SK-N-SH (cell line): ENCODE data around the gene ARL9. TPM values are rescaled to one million over a fixed set of nuclear protein-coding genes. Genes with fewer than 3 reads are reported as not detected.

Experiments used
- CTCF ChIA-PET: fragments of 300-600, 350-600 bp; formaldehyde crosslinking; extraction: SDS; loops from one replicate; lab custom pipeline; 2021; lab: Yijun Ruan, JAX
- POLR2A ChIA-PET: fragments of 350-600 bp; sonication (Branson Sonifier 250); formaldehyde crosslinking; extraction: SDS; loops from one replicate; lab custom pipeline; 2020; ENCODE audit warnings: antibody characterized with exemption, inconsistent platforms; lab: Yijun Ruan, JAX
- DNase-seq: peaks from one replicate; pipeline ENCODE4 v3.0.0; 2012
- H2AFZ ChIP-seq: fragments of 200-600 bp; sonication (generic); 2 replicates; pipeline ENCODE4 v1.8.1; 2016; ENCODE audit warnings: antibody characterized with exemption, mild to moderate bottlenecking, low read depth
- H3F3A ChIP-seq: fragments of 200-600 bp; sonication (generic); replicated peaks from 2 replicates; pipeline ENCODE3; 2016; ENCODE audit warnings: antibody characterized with exemption, mild to moderate bottlenecking; ENCODE audit not compliant: insufficient read depth
- H3K27ac ChIP-seq, 2 experiments: fragments of 200-500 bp in 1 of 2; fragments of 200-600 bp in 1 of 2; sonication (Bioruptor generic) in 1 of 2; sonication (generic), shearing (Covaris generic) in 1 of 2; 2 replicates each; pipeline versions ENCODE4 v1.5.1 to v1.6.1; 2014 to 2016; ENCODE audit warnings: low read depth in 2 of 2, inconsistent platforms in 1 of 2, low read length in 1 of 2, mild to moderate bottlenecking in 1 of 2, mixed read lengths in 1 of 2
- H3K27me3 ChIP-seq: fragments of 200-600 bp; sonication (generic), shearing (Covaris generic); 2 replicates; pipeline ENCODE4 v1.6.1; 2016; ENCODE audit warnings: mixed run types; ENCODE audit not compliant: insufficient read depth
- H3K36me3 ChIP-seq, 2 experiments: fragments of 200-500 bp in 1 of 2; fragments of 200-600 bp in 1 of 2; sonication (Bioruptor generic) in 1 of 2; sonication (generic) in 1 of 2; replicated peaks in 1 of 2; 2 replicates each; pipeline versions ENCODE3 to v1.5.1; 2014 to 2016; ENCODE audit warnings: low read length in 1 of 2, mild to moderate bottlenecking in 1 of 2; ENCODE audit not compliant: insufficient read depth in 2 of 2, control insufficient read depth in 1 of 2
- H3K4me1 ChIP-seq, 2 experiments: fragments of 200-500 bp in 1 of 2; fragments of 200-600 bp in 1 of 2; sonication (Bioruptor generic) in 1 of 2; sonication (generic), shearing (Covaris generic) in 1 of 2; 2 replicates each; pipeline versions ENCODE4 v1.5.1 to v1.6.1; 2014 to 2016; ENCODE audit warnings: low read depth in 1 of 2, low read length in 1 of 2, mixed run types in 1 of 2; ENCODE audit not compliant: insufficient read depth in 2 of 2, control insufficient read depth in 1 of 2
- H3K4me2 ChIP-seq: fragments of 200-600 bp; sonication (generic), shearing (Covaris generic); 2 replicates; pipeline ENCODE4 v1.6.1; 2017; ENCODE audit warnings: mixed run types
- H3K4me3 ChIP-seq, 2 experiments: fragments of 200-500 bp in 1 of 2; fragments of 200-600 bp in 1 of 2; sonication (Bioruptor generic) in 1 of 2; sonication (generic), shearing (Covaris generic) in 1 of 2; 2 replicates each; pipeline versions ENCODE4 v1.5.1 to v1.8.1; 2014 to 2016; ENCODE audit warnings: low read depth in 2 of 2, inconsistent platforms in 1 of 2, low read length in 1 of 2, mild to moderate bottlenecking in 1 of 2, mixed read lengths in 1 of 2, moderate library complexity in 1 of 2
- H3K79me2 ChIP-seq: fragments of 200-600 bp; sonication (generic); 2 replicates; pipeline ENCODE4 v1.8.1; 2017; ENCODE audit warnings: mild to moderate bottlenecking; ENCODE audit not compliant: insufficient read depth
- H3K9ac ChIP-seq: fragments of 200-600 bp; sonication (generic); 2 replicates; pipeline ENCODE4 v1.6.1; 2017; ENCODE audit warnings: mixed run types
- H3K9me2 ChIP-seq: fragments of 200-600 bp; sonication (generic); 2 replicates; pipeline ENCODE4 v1.6.1; 2017; ENCODE audit warnings: mixed run types
- H3K9me3 ChIP-seq: fragments of 200-600 bp; sonication (generic); 2 replicates; pipeline ENCODE4 v1.6.1; 2017; ENCODE audit warnings: mixed run types, mild to moderate bottlenecking, moderate library complexity
- H4K20me1 ChIP-seq: fragments of 200-600 bp; sonication (generic); 2 replicates; pipeline ENCODE4 v1.6.1; 2017; ENCODE audit warnings: mild to moderate bottlenecking, mixed run types; ENCODE audit not compliant: insufficient read depth
- CHD2 ChIP-seq: fragments of 150-350 bp; IDR thresholded peaks from 2 replicates; pipeline ENCODE4 v1.6.1; 2018; ENCODE audit warnings: low read length; ENCODE audit not compliant: partially characterized antibody
- EP300 ChIP-seq, 2 experiments: IDR thresholded peaks; 2 replicates each; pipeline versions ENCODE4 v1.4.0 to v1.6.1; 2012; ENCODE audit warnings: borderline replicate concordance in 1 of 2, low read depth in 1 of 2, low read length in 1 of 2
- FOSL2 ChIP-seq: IDR thresholded peaks from 2 replicates; pipeline ENCODE4 v1.4.0; 2012; ENCODE audit warnings: low read depth, mild to moderate bottlenecking, moderate library complexity, borderline replicate concordance
- FOXM1 ChIP-seq: IDR thresholded peaks from 2 replicates; pipeline ENCODE4 v1.4.0; 2012; ENCODE audit warnings: low read depth, mild to moderate bottlenecking
- GABPA ChIP-seq: IDR thresholded peaks from 2 replicates; pipeline ENCODE4 v1.4.0; 2012; ENCODE audit warnings: low read depth, mild to moderate bottlenecking
- GATA2 ChIP-seq: sonication (generic); formaldehyde crosslinking; IDR thresholded peaks from 2 replicates; pipeline ENCODE4 v1.5.0; 2020; ENCODE audit warnings: mild to moderate bottlenecking, missing genetic modification reagents
- NRF1 ChIP-seq: IDR thresholded peaks from 2 replicates; pipeline ENCODE4 v1.6.1; 2012; ENCODE audit warnings: low read depth, mild to moderate bottlenecking, low read length
- RAD21 ChIP-seq: IDR thresholded peaks from 2 replicates; pipeline ENCODE4 v1.6.1; 2012; ENCODE audit warnings: mild to moderate bottlenecking, low read length
- RCOR1 ChIP-seq: fragments of 150-350 bp; IDR thresholded peaks from 2 replicates; pipeline ENCODE4 v1.6.1; 2017; ENCODE audit warnings: antibody characterized with exemption, low read length
- RXRA ChIP-seq: IDR thresholded peaks from 2 replicates; pipeline ENCODE4 v1.4.0; 2012; ENCODE audit warnings: low read depth, mild to moderate bottlenecking, borderline replicate concordance
- SMC3 ChIP-seq: IDR thresholded peaks from 2 replicates; pipeline ENCODE4 v1.6.1; 2012; ENCODE audit warnings: low read depth, low read length, improper control_type of control experiment
- TAF1 ChIP-seq: IDR thresholded peaks from 2 replicates; pipeline ENCODE4 v1.6.1; 2012; ENCODE audit warnings: low read depth, mild to moderate bottlenecking, low read length, moderate library complexity, borderline replicate concordance
- TCF12 ChIP-seq: IDR thresholded peaks from 2 replicates; pipeline ENCODE4 v1.4.0; 2012
- YY1 ChIP-seq: IDR thresholded peaks from 2 replicates; pipeline ENCODE4 v1.4.0; 2012; ENCODE audit warnings: low read depth, mild to moderate bottlenecking
- WGBS: methylation state at CpG from one replicate; pipeline ENCODE4 v1.1.6; 2017; ENCODE audit warnings: low lambda C conversion rate; 5-methylcytosine and 5-hydroxymethylcytosine counted together
- polyA plus RNA-seq, 3 experiments: library from polyadenylated mRNA; depleted of rRNA; stranded (reverse); fragments of >200 nt; gene quantifications; 2 replicates each; pipeline ENCODE4 v1.2.3, GENCODE V29; 2012
- TF ChIP-seq, protein P1 (sequence below): IDR thresholded peaks from 2 replicates; pipeline ENCODE4; 2012
- TF ChIP-seq, protein P2 (sequence below): fragments of 150-350 bp; IDR thresholded peaks from 2 replicates; pipeline ENCODE4 v1.6.1; 2016; ENCODE audit warnings: mild to moderate bottlenecking, low read depth, low read length
- TF ChIP-seq, protein P3 (sequence below): IDR thresholded peaks from 2 replicates; pipeline ENCODE4 v1.4.0; 2012; ENCODE audit warnings: low read depth, borderline replicate concordance
- TF ChIP-seq, protein P4 (sequence below): IDR thresholded peaks from 2 replicates; pipeline ENCODE4 v1.4.0; 2012; ENCODE audit warnings: low read depth
- TF ChIP-seq, protein P5 (sequence below): fragments of 150-350 bp; IDR thresholded peaks from 2 replicates; pipeline ENCODE4 v1.6.1; 2017; ENCODE audit warnings: antibody characterized with exemption, low read length, low read depth, borderline replicate concordance
- TF ChIP-seq, protein P6 (sequence below): fragments of 200-600 bp; sonication (generic); IDR thresholded peaks from 2 replicates; pipeline ENCODE4 v1.6.1; 2017; ENCODE audit warnings: antibody characterized with exemption, mild to moderate bottlenecking, moderate library complexity

Gene ARL9
- polyA plus RNA-seq, 1 of the 3 experiments (the other 2 are of a cell fraction), result not detected

DNA sequence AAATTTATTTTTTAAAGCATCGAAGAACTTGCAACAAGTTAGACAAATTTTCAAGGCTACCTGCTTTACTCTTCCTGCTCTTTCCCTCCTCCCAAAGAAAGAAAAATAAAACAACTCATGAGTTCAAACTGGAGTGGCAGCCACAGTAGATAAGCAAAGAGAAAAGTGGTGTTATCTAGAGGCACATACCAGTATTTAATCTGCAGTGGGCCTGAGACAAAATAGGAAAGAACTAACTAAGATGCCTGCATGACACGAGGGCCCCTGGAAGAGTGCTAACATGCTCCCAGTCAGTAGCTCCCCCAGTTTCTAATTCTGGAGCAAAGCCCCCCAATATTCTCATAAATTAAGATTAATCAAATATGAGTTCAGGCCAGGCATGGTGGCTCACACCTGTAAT lies 7.9 kb downstream of the ARL9 start:
- Histone ChIP-seq H3K79me2 (no peaks in the 10 kb centered on the region), H4K20me1 (no peaks in the 10 kb centered on the region), H2AFZ (no peak overlapping the region), H3K9ac (no peak overlapping the region), H3F3A (peaks cover 3% of the 10 kb centered on the region), H3K4me2 (no peak overlapping the region), H3K27me3 (no peaks in the 10 kb centered on the region), H3K9me3 (no peaks in the 10 kb centered on the region), H3K27ac (no peak overlapping the region), H3K9me2 (no peaks in the 10 kb centered on the region), H3K36me3 (no peaks in the 10 kb centered on the region), H3K4me1 (no peaks in the 10 kb centered on the region), H3K4me3 (no peak overlapping the region)
- no peak for TF ChIP-seq FOXM1
- no peak for TF ChIP-seq RAD21
- TF ChIP-seq GATA2 (CRISPR knock-in tag), result no peak
- no peak for TF ChIP-seq RXRA
- TF ChIP-seq YY1, result no peak
- TF ChIP-seq TCF12, result no peak
- no peak for TF ChIP-seq TAF1
- TF ChIP-seq GABPA, result no peak
- TF ChIP-seq, protein P1, sequence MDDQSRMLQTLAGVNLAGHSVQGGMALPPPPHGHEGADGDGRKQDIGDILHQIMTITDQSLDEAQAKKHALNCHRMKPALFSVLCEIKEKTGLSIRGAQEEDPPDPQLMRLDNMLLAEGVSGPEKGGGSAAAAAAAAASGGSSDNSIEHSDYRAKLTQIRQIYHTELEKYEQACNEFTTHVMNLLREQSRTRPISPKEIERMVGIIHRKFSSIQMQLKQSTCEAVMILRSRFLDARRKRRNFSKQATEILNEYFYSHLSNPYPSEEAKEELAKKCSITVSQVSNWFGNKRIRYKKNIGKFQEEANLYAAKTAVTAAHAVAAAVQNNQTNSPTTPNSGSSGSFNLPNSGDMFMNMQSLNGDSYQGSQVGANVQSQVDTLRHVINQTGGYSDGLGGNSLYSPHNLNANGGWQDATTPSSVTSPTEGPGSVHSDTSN, result no peak
- no peak for TF ChIP-seq EP300 (IDR thresholded peaks at IDR 0.05; ENCODE audit: borderline replicate concordance in 1 of 2, low read depth in 1 of 2, low read length in 1 of 2)
- TF ChIP-seq SMC3, result no peak
- 73% methylated on average over 2 of the region's 2 CpGs for WGBS
- no peak for DNase-seq
- ChIA-PET CTCF (interaction anchor here (0.8 to 1.4 kb wide), 3 partner anchors 8 to 323 kb away, joined by 3 read pairs; no protein-coding TSS in a partner anchor), POLR2A (no interaction called here)

DNA sequence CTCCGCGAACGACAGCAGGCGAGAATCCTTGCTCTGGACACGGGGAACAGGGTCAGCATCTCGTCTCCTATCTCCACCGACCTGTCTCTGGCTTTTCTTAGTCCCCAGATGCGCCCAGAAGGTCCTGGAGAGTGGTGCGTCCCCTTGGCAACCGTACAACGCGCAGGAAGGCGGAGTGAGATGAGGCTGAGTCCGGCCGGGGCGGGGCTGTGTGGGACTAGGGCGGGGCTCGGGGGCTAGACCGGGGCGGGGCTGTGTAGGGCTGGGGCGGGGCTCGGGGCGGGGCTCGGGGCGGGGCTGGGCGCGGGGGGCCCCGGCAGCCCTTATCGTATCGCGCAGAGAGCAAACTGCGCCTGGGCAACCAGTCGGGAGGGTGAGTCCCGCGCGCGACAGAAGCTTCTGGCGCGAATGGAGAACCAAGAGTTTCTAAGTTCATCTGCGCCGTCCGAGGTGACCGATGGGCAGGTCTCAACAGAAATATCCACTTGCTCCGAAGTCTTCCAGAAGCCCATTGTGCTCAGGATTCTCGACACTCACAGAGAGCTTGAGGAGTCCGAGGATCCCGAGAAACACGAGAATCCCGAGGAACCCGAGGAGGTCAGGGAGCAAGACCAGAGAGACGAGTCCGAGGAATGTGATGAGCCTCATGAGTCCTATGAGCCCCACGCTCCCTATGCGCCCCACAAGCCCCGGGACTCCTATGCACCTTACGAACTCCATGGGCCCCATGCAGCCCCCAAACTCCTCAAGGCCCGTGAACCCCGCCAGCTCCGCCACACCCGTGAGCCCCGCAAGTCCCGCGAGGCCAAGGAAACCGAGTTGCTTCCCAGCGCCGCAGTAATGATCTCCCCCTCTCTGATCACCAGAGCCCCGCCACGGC lies 24.9 kb downstream of the ARL9 start:
- POLR2A ChIA-PET, result interaction anchor here (0.6 to 2.4 kb wide), 5 partner anchors 14 to 299 kb away, joined by 3 to 8 read pairs (median 3); partner anchors contain the start of genes PAICS and PPAT
- Histone ChIP-seq H3K27ac (peak overlapping the region in 1 of 2 experiments; percentile 67; a peak in 2 of 4 replicates), H3K9ac (peak overlapping the region; percentile 72; the same call in 1 of the 2 replicates), H4K20me1 (no peaks in the 10 kb centered on the region), H3K79me2 (no peaks in the 10 kb centered on the region), H3K4me2 (peak overlapping the region; percentile 92), H3K4me3 (peak overlapping the region; percentile 64 to 84), H2AFZ (peak overlapping the region; percentile 99), H3K27me3 (no peaks in the 10 kb centered on the region), H3K9me3 (no peaks in the 10 kb centered on the region), H3K4me1 (peaks cover 0 to 11% of the 10 kb centered on the region in 2 experiments; a peak in 1 of 4 replicates), H3F3A (no peaks in the 10 kb centered on the region), H3K36me3 (no peaks in the 10 kb centered on the region), H3K9me2 (no peaks in the 10 kb centered on the region)
- CTCF ChIA-PET, result interaction anchor here (0.7 to 5.0 kb wide), 6 partner anchors 9 to 270 kb away, joined by 3 to 37 read pairs (median 3); no protein-coding TSS in a partner anchor
- DNase-seq, result peak; percentile 97
- WGBS, result 21% methylated on average over 8 of the region's 68 CpGs
- TF ChIP-seq FOSL2, result no peak
- TF ChIP-seq SMC3, result no peak
- TF ChIP-seq, protein P2, sequence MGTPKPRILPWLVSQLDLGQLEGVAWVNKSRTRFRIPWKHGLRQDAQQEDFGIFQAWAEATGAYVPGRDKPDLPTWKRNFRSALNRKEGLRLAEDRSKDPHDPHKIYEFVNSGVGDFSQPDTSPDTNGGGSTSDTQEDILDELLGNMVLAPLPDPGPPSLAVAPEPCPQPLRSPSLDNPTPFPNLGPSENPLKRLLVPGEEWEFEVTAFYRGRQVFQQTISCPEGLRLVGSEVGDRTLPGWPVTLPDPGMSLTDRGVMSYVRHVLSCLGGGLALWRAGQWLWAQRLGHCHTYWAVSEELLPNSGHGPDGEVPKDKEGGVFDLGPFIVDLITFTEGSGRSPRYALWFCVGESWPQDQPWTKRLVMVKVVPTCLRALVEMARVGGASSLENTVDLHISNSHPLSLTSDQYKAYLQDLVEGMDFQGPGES, result 0 out of 2 replicates have a peak, but pooled peaks have one; percentile 6
- TF ChIP-seq NRF1, result no peak
- TF ChIP-seq GATA2 (CRISPR knock-in tag), result peak; percentile 71
- TF ChIP-seq, protein P3, sequence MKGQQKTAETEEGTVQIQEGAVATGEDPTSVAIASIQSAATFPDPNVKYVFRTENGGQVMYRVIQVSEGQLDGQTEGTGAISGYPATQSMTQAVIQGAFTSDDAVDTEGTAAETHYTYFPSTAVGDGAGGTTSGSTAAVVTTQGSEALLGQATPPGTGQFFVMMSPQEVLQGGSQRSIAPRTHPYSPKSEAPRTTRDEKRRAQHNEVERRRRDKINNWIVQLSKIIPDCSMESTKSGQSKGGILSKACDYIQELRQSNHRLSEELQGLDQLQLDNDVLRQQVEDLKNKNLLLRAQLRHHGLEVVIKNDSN, result no peak
- no peak for TF ChIP-seq RXRA
- TF ChIP-seq, protein P4, sequence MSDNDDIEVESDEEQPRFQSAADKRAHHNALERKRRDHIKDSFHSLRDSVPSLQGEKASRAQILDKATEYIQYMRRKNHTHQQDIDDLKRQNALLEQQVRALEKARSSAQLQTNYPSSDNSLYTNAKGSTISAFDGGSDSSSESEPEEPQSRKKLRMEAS, result peak; percentile 83
- TF ChIP-seq RCOR1, result 0 out of 2 replicates have a peak, but pooled peaks have one; percentile 9
- TF ChIP-seq, protein P5, sequence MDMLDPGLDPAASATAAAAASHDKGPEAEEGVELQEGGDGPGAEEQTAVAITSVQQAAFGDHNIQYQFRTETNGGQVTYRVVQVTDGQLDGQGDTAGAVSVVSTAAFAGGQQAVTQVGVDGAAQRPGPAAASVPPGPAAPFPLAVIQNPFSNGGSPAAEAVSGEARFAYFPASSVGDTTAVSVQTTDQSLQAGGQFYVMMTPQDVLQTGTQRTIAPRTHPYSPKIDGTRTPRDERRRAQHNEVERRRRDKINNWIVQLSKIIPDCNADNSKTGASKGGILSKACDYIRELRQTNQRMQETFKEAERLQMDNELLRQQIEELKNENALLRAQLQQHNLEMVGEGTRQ, result no peak
- TF ChIP-seq YY1, result no peak
- TF ChIP-seq CHD2, result peak; percentile 98
- TF ChIP-seq, protein P6, sequence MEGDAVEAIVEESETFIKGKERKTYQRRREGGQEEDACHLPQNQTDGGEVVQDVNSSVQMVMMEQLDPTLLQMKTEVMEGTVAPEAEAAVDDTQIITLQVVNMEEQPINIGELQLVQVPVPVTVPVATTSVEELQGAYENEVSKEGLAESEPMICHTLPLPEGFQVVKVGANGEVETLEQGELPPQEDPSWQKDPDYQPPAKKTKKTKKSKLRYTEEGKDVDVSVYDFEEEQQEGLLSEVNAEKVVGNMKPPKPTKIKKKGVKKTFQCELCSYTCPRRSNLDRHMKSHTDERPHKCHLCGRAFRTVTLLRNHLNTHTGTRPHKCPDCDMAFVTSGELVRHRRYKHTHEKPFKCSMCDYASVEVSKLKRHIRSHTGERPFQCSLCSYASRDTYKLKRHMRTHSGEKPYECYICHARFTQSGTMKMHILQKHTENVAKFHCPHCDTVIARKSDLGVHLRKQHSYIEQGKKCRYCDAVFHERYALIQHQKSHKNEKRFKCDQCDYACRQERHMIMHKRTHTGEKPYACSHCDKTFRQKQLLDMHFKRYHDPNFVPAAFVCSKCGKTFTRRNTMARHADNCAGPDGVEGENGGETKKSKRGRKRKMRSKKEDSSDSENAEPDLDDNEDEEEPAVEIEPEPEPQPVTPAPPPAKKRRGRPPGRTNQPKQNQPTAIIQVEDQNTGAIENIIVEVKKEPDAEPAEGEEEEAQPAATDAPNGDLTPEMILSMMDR, result no peak
